GM12873 (cell line): ENCODE measurements around the gene AHR.

Experiments
- TF ChIP-seq, protein P1 (sequence below): IDR thresholded peaks from 2 replicates; pipeline ENCODE4 v1.5.1; 2012; ENCODE audit warnings: low read depth, mild to moderate bottlenecking, moderate library complexity, low read length, control low read depth; ENCODE audit not compliant: insufficient read depth; ENCODE audit errors: missing control alignments

Gene AHR

DNA sequence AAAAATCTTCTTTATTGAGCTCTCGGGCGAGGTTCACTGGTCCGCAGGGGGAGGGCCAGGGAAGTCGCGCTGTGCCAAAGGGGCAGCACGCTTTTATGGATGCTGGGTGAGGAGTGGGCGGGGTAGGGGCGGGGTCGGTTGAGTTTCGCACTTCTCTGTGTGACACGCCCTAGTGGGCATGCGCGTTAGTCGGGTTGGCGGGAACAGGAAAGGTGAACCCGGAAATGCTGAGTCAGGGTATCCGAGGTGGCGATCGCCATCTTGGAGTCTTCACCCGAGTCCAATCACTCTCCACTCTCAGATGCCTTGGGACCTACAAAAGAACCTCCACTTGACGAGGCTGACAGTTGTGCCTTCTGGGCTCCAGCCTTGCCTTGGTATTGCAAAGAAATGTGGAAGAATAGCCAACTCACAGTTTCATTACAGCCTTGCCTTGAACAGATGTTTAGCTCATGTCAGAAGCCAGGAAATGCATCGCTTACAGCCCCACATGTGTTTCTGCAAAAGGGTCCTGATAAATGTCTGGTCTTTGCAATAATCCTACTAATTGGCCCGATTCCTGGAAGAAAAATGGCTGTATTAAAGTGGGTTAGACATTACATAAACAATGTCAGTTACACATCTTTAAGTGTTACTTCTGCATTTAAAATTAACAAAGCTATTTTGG lies 64.1 kb downstream of the AHR start:
- TF ChIP-seq, protein P1, sequence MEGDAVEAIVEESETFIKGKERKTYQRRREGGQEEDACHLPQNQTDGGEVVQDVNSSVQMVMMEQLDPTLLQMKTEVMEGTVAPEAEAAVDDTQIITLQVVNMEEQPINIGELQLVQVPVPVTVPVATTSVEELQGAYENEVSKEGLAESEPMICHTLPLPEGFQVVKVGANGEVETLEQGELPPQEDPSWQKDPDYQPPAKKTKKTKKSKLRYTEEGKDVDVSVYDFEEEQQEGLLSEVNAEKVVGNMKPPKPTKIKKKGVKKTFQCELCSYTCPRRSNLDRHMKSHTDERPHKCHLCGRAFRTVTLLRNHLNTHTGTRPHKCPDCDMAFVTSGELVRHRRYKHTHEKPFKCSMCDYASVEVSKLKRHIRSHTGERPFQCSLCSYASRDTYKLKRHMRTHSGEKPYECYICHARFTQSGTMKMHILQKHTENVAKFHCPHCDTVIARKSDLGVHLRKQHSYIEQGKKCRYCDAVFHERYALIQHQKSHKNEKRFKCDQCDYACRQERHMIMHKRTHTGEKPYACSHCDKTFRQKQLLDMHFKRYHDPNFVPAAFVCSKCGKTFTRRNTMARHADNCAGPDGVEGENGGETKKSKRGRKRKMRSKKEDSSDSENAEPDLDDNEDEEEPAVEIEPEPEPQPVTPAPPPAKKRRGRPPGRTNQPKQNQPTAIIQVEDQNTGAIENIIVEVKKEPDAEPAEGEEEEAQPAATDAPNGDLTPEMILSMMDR = no peak

DNA sequence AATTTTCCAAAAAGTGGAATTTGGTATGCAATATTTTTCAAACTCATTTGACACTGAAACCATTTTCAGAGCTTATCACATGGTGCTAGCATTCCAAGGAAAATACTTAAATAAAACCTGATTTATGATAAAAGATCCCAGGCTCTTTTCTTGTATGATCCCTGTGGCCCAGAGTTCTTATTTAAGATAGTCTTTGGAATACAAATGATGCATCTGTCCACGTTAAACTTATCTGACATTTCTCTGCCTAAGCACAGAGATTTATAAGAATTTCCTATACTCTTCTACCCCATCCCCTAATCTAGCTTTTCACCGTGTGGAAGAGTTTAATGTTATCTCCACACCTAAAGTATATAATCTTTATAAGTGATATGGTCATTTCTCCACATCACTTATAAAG lies 66.2 kb downstream of the AHR start:
- TF ChIP-seq, protein P1 = no peak

DNA sequence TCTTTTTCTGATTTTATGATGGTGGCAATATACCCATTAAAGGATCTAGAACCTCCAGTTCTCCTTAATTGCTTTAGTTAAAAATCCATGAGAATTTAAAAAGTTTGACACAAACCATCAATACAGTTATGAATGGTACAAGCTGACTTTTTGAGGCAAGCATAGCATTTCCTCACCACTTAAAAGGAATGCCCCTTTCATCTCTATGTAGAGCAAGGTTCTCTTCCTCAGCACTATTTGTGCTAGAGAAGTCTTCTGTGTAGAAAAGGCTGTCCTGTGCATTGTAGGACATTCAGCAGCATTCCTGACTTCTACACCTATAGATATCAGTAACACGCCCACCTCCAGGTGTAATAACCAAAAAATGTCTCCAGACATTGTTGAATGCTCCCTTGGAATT lies 67.3 kb downstream of the AHR start:
- TF ChIP-seq, protein P1 = no peak

DNA sequence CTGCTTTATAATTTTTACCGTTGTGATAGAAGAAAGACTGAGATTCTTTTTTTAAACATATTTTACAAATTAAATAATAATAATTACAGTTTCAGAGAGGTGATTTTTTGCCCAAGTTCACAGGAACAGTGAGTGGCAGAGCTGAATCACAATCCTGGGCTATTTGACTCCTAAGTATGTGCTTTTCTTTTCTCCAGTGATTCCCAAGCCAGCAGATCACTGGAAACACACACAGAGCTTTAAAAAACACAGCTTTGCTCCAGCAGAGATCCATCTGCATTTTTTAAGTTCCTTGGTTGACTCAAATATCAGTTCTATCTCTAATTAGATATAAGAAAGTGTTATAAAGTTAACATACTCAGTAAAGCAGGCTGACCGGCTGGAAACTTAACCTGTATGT lies 69.0 kb downstream of the AHR start:
- TF ChIP-seq, protein P1 = no peak

DNA sequence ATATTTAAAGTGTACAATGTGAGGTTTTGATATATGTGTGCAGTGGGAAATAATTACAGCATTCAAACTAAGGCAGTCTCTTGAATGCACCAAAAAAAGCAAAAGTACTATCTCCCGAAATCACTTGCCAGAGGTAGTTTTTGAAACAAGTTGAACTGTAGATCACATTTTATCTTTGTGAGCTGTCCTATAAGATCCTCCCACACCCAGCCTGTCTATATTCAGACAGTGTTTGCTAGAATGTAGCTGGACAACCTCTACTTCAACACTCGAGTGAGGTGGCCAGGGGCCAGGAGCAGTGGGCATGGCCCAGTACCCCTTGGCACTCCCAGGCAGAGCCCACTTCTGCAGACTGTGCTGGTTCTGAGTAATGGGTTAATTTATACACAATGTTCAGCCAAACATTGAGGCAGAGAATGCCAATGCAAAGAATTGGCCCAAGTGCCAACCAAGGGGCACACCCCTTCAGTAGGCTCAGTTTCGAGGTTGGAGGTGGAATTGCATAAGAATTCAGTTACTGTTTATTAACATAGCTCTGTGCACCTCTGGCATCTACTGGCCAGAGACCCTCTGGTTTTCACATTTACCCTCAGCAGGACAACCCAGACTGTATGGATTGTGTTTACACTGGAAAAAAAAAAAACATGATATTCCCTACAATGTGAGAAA lies 70.5 kb downstream of the AHR start:
- TF ChIP-seq, protein P1 = no peak

DNA sequence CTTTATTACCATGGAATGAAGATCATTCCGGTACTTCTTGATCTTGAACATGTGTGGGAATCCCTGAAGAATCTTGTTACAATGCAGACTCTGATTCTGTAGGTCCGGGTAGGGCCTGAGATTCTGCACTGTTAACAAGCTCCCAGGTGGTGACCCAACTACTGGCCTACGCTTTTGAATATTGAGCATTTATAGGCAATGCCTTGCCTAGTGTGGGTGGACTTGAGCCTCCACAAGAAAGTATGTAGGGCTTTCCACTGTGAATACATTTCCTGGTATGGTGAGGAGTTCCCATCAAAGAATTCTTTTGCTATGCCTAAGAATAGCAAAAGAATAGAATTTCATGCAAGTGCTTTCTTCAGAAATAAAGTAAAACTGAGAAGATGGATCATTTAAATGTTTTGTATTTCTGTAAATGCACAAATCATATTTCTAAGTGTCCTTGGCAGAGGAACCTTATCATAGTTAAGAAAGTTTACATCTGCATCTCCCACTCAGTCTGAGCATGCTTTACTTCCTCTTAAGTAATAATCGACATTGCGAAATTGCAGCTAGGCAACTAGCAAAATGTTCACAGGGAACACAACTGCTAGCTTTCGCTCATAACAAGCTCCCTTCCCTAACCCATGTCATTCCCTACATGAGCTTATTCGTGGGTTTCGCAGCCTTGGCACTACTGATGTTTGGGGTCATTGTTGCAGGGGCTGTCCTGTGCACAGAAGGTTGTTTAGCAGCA lies 71.4 kb downstream of the AHR start:
- TF ChIP-seq, protein P1 = no peak

DNA sequence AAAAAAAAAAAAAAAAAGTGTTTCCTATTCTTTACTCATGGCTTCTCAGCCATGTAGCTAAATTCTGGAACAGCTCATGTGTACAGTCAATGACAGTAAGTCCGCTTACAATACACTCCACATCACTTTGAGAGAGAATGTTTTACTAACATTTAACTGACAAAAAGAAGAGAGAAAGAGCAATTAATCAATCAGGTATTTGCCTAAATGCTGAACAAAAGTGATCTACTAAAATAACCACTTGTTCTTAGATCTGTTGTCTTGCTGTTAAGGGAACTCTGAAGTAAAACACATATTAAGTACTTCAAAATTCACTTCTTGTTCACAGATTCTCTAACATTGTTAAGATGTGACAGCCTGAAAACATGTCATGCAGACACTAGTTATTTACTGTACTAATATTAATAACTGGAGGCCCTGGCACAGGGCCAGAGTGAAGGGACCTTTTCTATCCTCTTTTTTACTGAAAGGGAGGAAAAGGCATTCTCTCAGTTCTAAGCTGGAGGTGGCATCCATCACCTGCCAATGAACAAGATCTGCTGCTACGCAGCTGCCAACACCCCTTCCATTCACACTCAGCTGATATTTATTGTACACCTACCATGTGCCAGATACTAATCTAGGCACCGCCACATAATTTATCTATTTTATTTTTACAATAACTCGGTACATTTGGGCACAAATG lies 72.6 kb downstream of the AHR start:
- TF ChIP-seq, protein P1 = no peak
